Measurements from ENCODE around the gene ACE2. TPM values are rescaled to one million over a fixed set of nuclear protein-coding genes. Genes with fewer than 3 reads are reported as not detected.

ACE2 gene
- total RNA-seq, 1 donor from 2014 or later: not detected

GRCh38 chrX:15616531-15616930 is 15.8 kb upstream of the ACE2 start:
- Mint-ChIP-seq H3K36me3 (ENCODE audit: low read depth) (no peaks in the 10 kb centered on the region), H3K27me3 (peaks cover 2% of the 10 kb centered on the region), H3K27ac (no peak overlapping the region), H3K4me3 (no peak overlapping the region), H3K9me3 (no peaks in the 10 kb centered on the region), H3K4me1 (no peaks in the 10 kb centered on the region)
- no peak for ATAC-seq (ENCODE audit: low read depth)
- TF ChIP-seq CTCF (IDR thresholded peaks at IDR 0.05): no peak
- intact Hi-C loops (cut with micrococcal nuclease): no loop called here
- ChIA-PET CTCF (no interaction called here), POLR2A (no interaction called here)
- DNase-seq: no peak

GRCh38 chrX:15607067-15607466 is 6.3 kb upstream of the ACE2 start:
- CTCF ChIA-PET: no interaction called here
- Mint-ChIP-seq H3K36me3 (ENCODE audit: low read depth) (no peaks in the 10 kb centered on the region), H3K4me3 (no peak overlapping the region), H3K27ac (no peak overlapping the region), H3K9me3 (no peaks in the 10 kb centered on the region), H3K27me3 (peaks cover 4% of the 10 kb centered on the region), H3K4me1 (no peaks in the 10 kb centered on the region)
- POLR2A ChIA-PET: no interaction called here
- ATAC-seq (ENCODE audit: low read depth): no peak
- intact Hi-C loops (cut with micrococcal nuclease): no loop called here
- no peak for DNase-seq
- no peak for TF ChIP-seq CTCF (IDR thresholded peaks at IDR 0.05)

GRCh38 chrX:15606136-15606535 is 5.4 kb upstream of the ACE2 start:
- Mint-ChIP-seq H3K4me3 (no peak overlapping the region), H3K27ac (no peak overlapping the region), H3K4me1 (no peaks in the 10 kb centered on the region), H3K27me3 (peaks cover 7% of the 10 kb centered on the region), H3K36me3 (ENCODE audit: low read depth) (no peaks in the 10 kb centered on the region), H3K9me3 (no peaks in the 10 kb centered on the region)
- TF ChIP-seq CTCF (IDR thresholded peaks at IDR 0.05): no peak
- POLR2A ChIA-PET: no interaction called here
- ATAC-seq (ENCODE audit: low read depth) (no peak), DNase-seq (no peak)
- CTCF ChIA-PET: no interaction called here
- intact Hi-C loops (cut with micrococcal nuclease): no loop called here

- H3K27me3 Mint-ChIP-seq: peaks cover 10% of the 10 kb centered on the region
- H3K9me3 Mint-ChIP-seq: no peaks in the 10 kb centered on the region
- intact Hi-C loops (cut with micrococcal nuclease): no loop called here
- no peak overlapping the region for H3K4me3 Mint-ChIP-seq
- TF ChIP-seq CTCF (IDR thresholded peaks at IDR 0.05): no peak
- ATAC-seq (ENCODE audit: low read depth) (no peak), DNase-seq (no peak)
- H3K36me3 Mint-ChIP-seq (ENCODE audit: low read depth): no peaks in the 10 kb centered on the region
- H3K27ac Mint-ChIP-seq: no peak overlapping the region
- H3K4me1 Mint-ChIP-seq: no peaks in the 10 kb centered on the region
- ChIA-PET POLR2A (no interaction called here), CTCF (no interaction called here)
Measured at GRCh38 chrX:15605226-15605625, 4.5 kb upstream of the ACE2 start.

GRCh38 chrX:15602761-15603160 is 2.0 kb upstream of the ACE2 start:
- DNase-seq: no peak
- intact Hi-C loops (cut with micrococcal nuclease): no loop called here
- CTCF ChIA-PET: no interaction called here

More at GRCh38 chrX:15602761-15603160, 2.0 kb upstream of the ACE2 start:
- ATAC-seq (ENCODE audit: low read depth): no peak
- Mint-ChIP-seq H3K27ac (no peak overlapping the region), H3K9me3 (no peaks in the 10 kb centered on the region), H3K27me3 (peaks cover 10% of the 10 kb centered on the region), H3K4me1 (no peaks in the 10 kb centered on the region), H3K36me3 (ENCODE audit: low read depth) (no peaks in the 10 kb centered on the region), H3K4me3 (no peak overlapping the region)
- TF ChIP-seq CTCF (IDR thresholded peaks at IDR 0.05): no peak
- POLR2A ChIA-PET: no interaction called here

All from activated B cell treated with CpG ODN at 0.5 μM for 24 hours (primary cell).